Measurements from ENCODE around the gene TIGD4. TPM values are rescaled to one million over a fixed set of nuclear protein-coding genes. Genes with fewer than 3 reads are reported as not detected.
"Not testable (repeated sequence)": the region's sequence is repeated elsewhere in the genome, so short reads cannot be mapped to it uniquely, and the experiment has no call there.

The TIGD4 gene
- total RNA-seq, 1 donor from 2014 or later = not detected

GRCh38 chr4:152784490-152785350 lies 5.2 kb upstream of the TIGD4 start:
- DNase-seq (ENCODE audit: low read depth in 2 of 2) = peak; percentile 7 to 22

- peak; percentile 14 to 28 for DNase-seq (ENCODE audit: low read depth in 2 of 2)
Measured at GRCh38 chr4:152780267-152780778, 793 bp upstream of the TIGD4 start.

- DNase-seq (ENCODE audit: low read depth in 2 of 2) = peak; percentile 12 to 29
Measured at GRCh38 chr4:152778656-152779512, 646 bp downstream of the TIGD4 start.

- no peak for DNase-seq (ENCODE audit: low read depth in 2 of 2)
Measured at GRCh38 chr4:152777488-152777887, 2.0 kb downstream of the TIGD4 start.

GRCh38 chr4:152776352-152776751 lies 3.2 kb downstream of the TIGD4 start:
- peak in 1 of 2 donors; percentile 8 for DNase-seq (ENCODE audit: low read depth in 2 of 2)

GRCh38 chr4:152773953-152774352 lies 5.6 kb downstream of the TIGD4 start:
- DNase-seq (ENCODE audit: low read depth in 2 of 2) = no peak

- no peak for DNase-seq (ENCODE audit: low read depth in 2 of 2)
Measured at GRCh38 chr4:152773339-152773738, 6.2 kb downstream of the TIGD4 start.

- no peak for DNase-seq (ENCODE audit: low read depth in 2 of 2)
Measured at GRCh38 chr4:152771741-152772533, 7.6 kb downstream of the TIGD4 start.

- not testable (repeated sequence) for DNase-seq (ENCODE audit: low read depth in 2 of 2)
Measured at GRCh38 chr4:152765069-152765737, 14.3 kb downstream of the TIGD4 start.

- no peak for DNase-seq (ENCODE audit: low read depth in 2 of 2)
Measured at GRCh38 chr4:152763796-152764195, 15.7 kb downstream of the TIGD4 start.

GRCh38 chr4:152748619-152749018 lies 30.9 kb downstream of the TIGD4 start:
- no peak for DNase-seq (ENCODE audit: low read depth in 2 of 2)

- no peak for DNase-seq (ENCODE audit: low read depth in 2 of 2)
Measured at GRCh38 chr4:152747444-152747843, 32.1 kb downstream of the TIGD4 start.

- no peak for DNase-seq (ENCODE audit: low read depth in 2 of 2)
Measured at GRCh38 chr4:152738827-152739226, 40.7 kb downstream of the TIGD4 start.

GRCh38 chr4:152735906-152736305 lies 43.6 kb downstream of the TIGD4 start:
- no peak for DNase-seq (ENCODE audit: low read depth in 2 of 2)

GRCh38 chr4:152735396-152735859 lies 44.1 kb downstream of the TIGD4 start:
- DNase-seq (ENCODE audit: low read depth in 2 of 2) = peak; percentile 22 to 40

- DNase-seq (ENCODE audit: low read depth in 2 of 2) = no peak
Measured at GRCh38 chr4:152734699-152735050, 44.9 kb downstream of the TIGD4 start.

- no peak for DNase-seq (ENCODE audit: low read depth in 2 of 2)
Measured at GRCh38 chr4:152734015-152734698, 45.4 kb downstream of the TIGD4 start.

- no peak for DNase-seq (ENCODE audit: low read depth in 2 of 2)
Measured at GRCh38 chr4:152731997-152732396, 47.5 kb downstream of the TIGD4 start.

- no peak for DNase-seq (ENCODE audit: low read depth in 2 of 2)
Measured at GRCh38 chr4:152729466-152729865, 50.1 kb downstream of the TIGD4 start.

GRCh38 chr4:152728343-152728742 lies 51.2 kb downstream of the TIGD4 start:
- DNase-seq (ENCODE audit: low read depth in 2 of 2) = no peak

Data from lung microvascular endothelial cell (primary cell).